H9 (cell line): ENCODE measurements around the gene OR51V1. TPM values are rescaled to one million over a fixed set of nuclear protein-coding genes. Genes with fewer than 3 reads are reported as not detected.

Experiments
- DNase-seq: peaks from one replicate; pipeline ENCODE4 v3.0.0-alpha.2; 2017
- H2AFZ ChIP-seq: one replicate; pipeline ENCODE4 v1.6.1; 2013; ENCODE audit warnings: mild to moderate bottlenecking, low read length, control low read depth, moderate library complexity
- H2AK5ac ChIP-seq: 2 replicates; pipeline ENCODE4 v1.6.1; 2013; ENCODE audit warnings: low read length, control low read depth, mixed read lengths; ENCODE audit not compliant: insufficient read length
- H2BK120ac ChIP-seq: one replicate; pipeline ENCODE4 v1.6.1; 2013; ENCODE audit warnings: low read depth, mild to moderate bottlenecking, low read length, control low read depth, inconsistent platforms; ENCODE audit not compliant: poor library complexity, severe bottlenecking
- H2BK12ac ChIP-seq: 2 replicates; pipeline ENCODE4 v1.6.1; 2013; ENCODE audit warnings: low read length, control low read depth, mixed read lengths, low read depth; ENCODE audit not compliant: insufficient read length
- H2BK15ac ChIP-seq: 2 replicates; pipeline ENCODE4 v1.6.1; 2013; ENCODE audit warnings: low read depth, low read length, control low read depth
- H2BK20ac ChIP-seq: one replicate; pipeline ENCODE4 v1.6.1; 2013; ENCODE audit warnings: low read depth, mild to moderate bottlenecking, low read length, control low read depth, inconsistent platforms; ENCODE audit not compliant: poor library complexity, severe bottlenecking
- H2BK5ac ChIP-seq: 2 replicates; pipeline ENCODE4 v1.6.1; 2013; ENCODE audit warnings: low read length, control low read depth, mixed read lengths; ENCODE audit not compliant: insufficient read length
- H3K14ac ChIP-seq: 2 replicates; pipeline ENCODE4 v1.6.1; 2013; ENCODE audit warnings: low read length, control low read depth; ENCODE audit not compliant: insufficient read depth
- H3K18ac ChIP-seq: 2 replicates; pipeline ENCODE4 v1.6.1; 2013; ENCODE audit warnings: low read depth, mild to moderate bottlenecking, mixed read lengths, low read length, control low read depth; ENCODE audit not compliant: insufficient read length
- H3K23ac ChIP-seq: 2 replicates; pipeline ENCODE4 v1.6.1; 2013; ENCODE audit warnings: low read length, control low read depth, mixed read lengths, low read depth; ENCODE audit not compliant: insufficient read length
- H3K23me2 ChIP-seq: 2 replicates; pipeline ENCODE4 v1.6.1; 2013; ENCODE audit warnings: low read depth, mild to moderate bottlenecking, mixed read lengths, low read length, control low read depth; ENCODE audit not compliant: insufficient read length, poor library complexity, severe bottlenecking
- H3K27ac ChIP-seq: 2 replicates; pipeline ENCODE4 v1.5.1; 2013; ENCODE audit warnings: low read length, control low read depth, mixed read lengths, low read depth; ENCODE audit not compliant: insufficient read length
- H3K27me3 ChIP-seq: 2 replicates; pipeline ENCODE4 v1.6.1; 2013; ENCODE audit warnings: low read length, control low read depth, inconsistent platforms; ENCODE audit not compliant: insufficient read depth
- H3K4ac ChIP-seq: 2 replicates; pipeline ENCODE4 v1.6.1; 2013; ENCODE audit warnings: low read depth, mild to moderate bottlenecking, control low read depth, inconsistent platforms, low read length, moderate library complexity
- H3K4me1 ChIP-seq: 2 replicates; pipeline ENCODE4 v1.6.1; 2013; ENCODE audit warnings: low read length, control low read depth, inconsistent platforms; ENCODE audit not compliant: insufficient read depth
- H3K4me2 ChIP-seq: 2 replicates; pipeline ENCODE4 v1.6.1; 2013; ENCODE audit warnings: low read length, control low read depth, mixed read lengths; ENCODE audit not compliant: insufficient read length, insufficient read depth
- H3K56ac ChIP-seq: 2 replicates; pipeline ENCODE4 v1.6.1; 2013; ENCODE audit warnings: low read depth, mild to moderate bottlenecking, mixed read lengths, low read length, control low read depth; ENCODE audit not compliant: insufficient read length
- H3K79me1 ChIP-seq: 2 replicates; pipeline ENCODE4 v1.6.1; 2013; ENCODE audit warnings: low read depth, mild to moderate bottlenecking, moderate library complexity, low read length, control low read depth, inconsistent platforms; ENCODE audit not compliant: insufficient read depth, poor library complexity, severe bottlenecking
- H3K79me2 ChIP-seq: 2 replicates; pipeline ENCODE4 v1.6.1; 2013; ENCODE audit warnings: low read length, control low read depth, inconsistent platforms; ENCODE audit not compliant: insufficient read depth
- H3K9ac ChIP-seq: 2 replicates; pipeline ENCODE4 v1.6.1; 2013; ENCODE audit warnings: low read length, control low read depth, mixed read lengths; ENCODE audit not compliant: insufficient read length; ENCODE audit errors: extremely low read depth
- H3K9me3 ChIP-seq: one replicate; pipeline ENCODE4 v1.6.1; 2013; ENCODE audit warnings: low read depth, low read length, inconsistent platforms; ENCODE audit not compliant: control insufficient read depth
- H3T11ph ChIP-seq: one replicate; pipeline ENCODE4 v1.6.1; 2013; ENCODE audit warnings: mild to moderate bottlenecking, low read length, control low read depth, inconsistent platforms
- H4K20me1 ChIP-seq: one replicate; pipeline ENCODE4 v1.6.1; 2013; ENCODE audit not compliant: control insufficient read depth, insufficient read length, insufficient read depth
- H4K5ac ChIP-seq: 2 replicates; pipeline ENCODE4 v1.6.1; 2013; ENCODE audit warnings: low read depth, mild to moderate bottlenecking, mixed read lengths, low read length, control low read depth; ENCODE audit not compliant: insufficient read length
- H4K8ac ChIP-seq: replicated peaks from 2 replicates; pipeline ENCODE4 v1.6.1; 2013; ENCODE audit warnings: low read length, control low read depth, mixed read lengths, low read depth; ENCODE audit not compliant: insufficient read length
- H4K91ac ChIP-seq: 2 replicates; pipeline ENCODE4 v1.6.1; 2013; ENCODE audit warnings: low read depth, mild to moderate bottlenecking, moderate library complexity, mixed read lengths, low read length, control low read depth; ENCODE audit not compliant: insufficient read length
- H3K27ac Mint-ChIP-seq, 3 experiments: 2 replicates in 2 of 3; 3 replicates in 1 of 3; pipeline ENCODE4 v1.8.0; 2020 to 2021; ENCODE audit warnings: mixed read lengths in 3 of 3, mild to moderate bottlenecking in 1 of 3, moderate library complexity in 1 of 3
- H3K27me3 Mint-ChIP-seq: 2 replicates; pipeline ENCODE4 v1.8.0; 2021; ENCODE audit warnings: low read depth, mild to moderate bottlenecking, moderate library complexity, mixed read lengths
- H3K36me3 Mint-ChIP-seq, 3 experiments: 2 replicates in 2 of 3; 3 replicates in 1 of 3; pipeline ENCODE4 v1.8.0; 2020 to 2021; ENCODE audit warnings: low read depth in 3 of 3, mixed read lengths in 3 of 3; ENCODE audit not compliant: insufficient read depth in 1 of 3
- H3K4me1 Mint-ChIP-seq, 2 experiments: 2 replicates each; pipeline ENCODE4 v1.8.0; 2020; ENCODE audit warnings: mixed read lengths in 2 of 2
- H3K4me3 Mint-ChIP-seq, 2 experiments: 2 replicates in 1 of 2; 3 replicates in 1 of 2; pipeline ENCODE4 v1.8.0; 2020 to 2021; ENCODE audit warnings: mild to moderate bottlenecking in 2 of 2, mixed read lengths in 2 of 2, moderate library complexity in 1 of 2
- H3K9me3 Mint-ChIP-seq, 2 experiments: 2 replicates in 1 of 2; 3 replicates in 1 of 2; pipeline ENCODE4 v1.8.0; 2020; ENCODE audit warnings: mild to moderate bottlenecking in 2 of 2, mixed read lengths in 2 of 2, moderate library complexity in 1 of 2
- CTCF ChIP-seq: fragments of 200-600 bp; sonication (generic); conservative IDR thresholded peaks from 3 replicates; pipeline ENCODE4 v1.8.0; 2021; ENCODE audit warnings: antibody characterized with exemption, mild to moderate bottlenecking
- WGBS: extraction: QIAGEN DNeasy Blood & Tissue Kit; methylation state at CpG from one replicate; pipeline ENCODE4 v1.1.7; 2013; ENCODE audit warnings: missing lambda C conversion rate, low lambda C conversion rate, mixed read lengths; ENCODE audit not compliant: insufficient read length; ENCODE audit errors: extremely low coverage; 5-methylcytosine and 5-hydroxymethylcytosine counted together
- total RNA-seq: library from RNA; stranded (reverse); gene quantifications from 2 replicates; pipeline ENCODE4 v1.2.1, GENCODE V29; 2021

OR51V1 gene
- total RNA-seq, 1 experiment from 2014 or later = not detected

- Histone ChIP-seq H2BK12ac (no peak overlapping the region), H4K5ac (no peak overlapping the region), H3T11ph (no peak overlapping the region), H3K9me3 (no peaks in the 10 kb centered on the region), H3K9ac (no peak overlapping the region), H4K91ac (no peak overlapping the region), H3K79me1 (no peaks in the 10 kb centered on the region), H3K4me2 (no peak overlapping the region), H3K4me1 (no peaks in the 10 kb centered on the region), H2AK5ac (no peak overlapping the region), H3K79me2 (no peaks in the 10 kb centered on the region), H4K20me1 (no peaks in the 10 kb centered on the region), H2BK5ac (no peak overlapping the region), H2AFZ (no peak overlapping the region), H3K56ac (no peak overlapping the region), H3K18ac (no peak overlapping the region), H3K23me2 (no peaks in the 10 kb centered on the region), H2BK20ac (no peak overlapping the region), H4K8ac (no peak overlapping the region), H3K27me3 (no peaks in the 10 kb centered on the region), H2BK120ac (no peak overlapping the region), H3K14ac (no peak overlapping the region), H3K4ac (no peak overlapping the region), H3K27ac (no peak overlapping the region), H2BK15ac (no peak overlapping the region), H3K23ac (no peak overlapping the region)
- Mint-ChIP-seq H3K9me3 (no peaks in the 10 kb centered on the region), H3K4me1 (no peaks in the 10 kb centered on the region), H3K4me3 (no peak overlapping the region), H3K27ac (no peak overlapping the region), H3K27me3 (peaks cover 2% of the 10 kb centered on the region), H3K36me3 (no peaks in the 10 kb centered on the region)
- TF ChIP-seq CTCF = no peak
- WGBS = no CpG with 5 or more reads among the region's 3 CpGs
- DNase-seq = no peak
Measured at GRCh38 chr11:5241458-5241857, 41.0 kb upstream of the OR51V1 start.
